H1 (cell line): Measurements from ENCODE around the gene ACLY. TPM values are rescaled to one million over a fixed set of nuclear protein-coding genes. Genes with fewer than 3 reads are reported as not detected.
A peak's percentile ranks its signal among the peaks of the same experiment; 100 is the strongest.

Source experiments
- CTCF ChIA-PET: fragments of 300-600 bp; sonication (Branson Sonifier 250); formaldehyde crosslinking; loops from one replicate; lab custom pipeline; 2021; ENCODE audit not compliant: partially characterized antibody; lab: Charles Lee
- POLR2A ChIA-PET: fragments of 300-600 bp; sonication (Branson Sonifier 250); formaldehyde crosslinking; loops from one replicate; lab custom pipeline; 2021; ENCODE audit warnings: inconsistent platforms; ENCODE audit not compliant: partially characterized antibody; lab: Charles Lee
- DNase-seq, 2 experiments: peaks; one replicate each; pipeline versions ENCODE4 v3.0.0 to v3.0.0-alpha.2; 2010 to 2022; ENCODE audit warnings: low spot score in 2 of 2, low read depth in 1 of 2, mixed read lengths in 1 of 2
- FAIRE-seq: peaks from 2 replicates; lab custom pipeline; 2011; peaks lifted over from hg19 to GRCh38; lab: Jason Lieb, UNC
- H2AFZ ChIP-seq: 2 replicates; pipeline ENCODE4 v1.8.1; 2012; ENCODE audit warnings: low read length, inconsistent platforms
- H2AK5ac ChIP-seq: 2 replicates; pipeline ENCODE4 v1.6.1; 2013; ENCODE audit warnings: low read depth, low read length
- H2BK120ac ChIP-seq: replicated peaks from 2 replicates; pipeline ENCODE3; 2013; ENCODE audit warnings: low read depth, low read length, inconsistent platforms
- H2BK12ac ChIP-seq: 2 replicates; pipeline ENCODE4 v1.6.1; 2013; ENCODE audit warnings: low read depth, low read length
- H2BK15ac ChIP-seq: 2 replicates; pipeline ENCODE4 v1.6.1; 2013; ENCODE audit warnings: low read length
- H2BK20ac ChIP-seq: 2 replicates; pipeline ENCODE4 v1.6.1; 2013; ENCODE audit warnings: low read length
- H2BK5ac ChIP-seq: 2 replicates; pipeline ENCODE4 v1.6.1; 2013; ENCODE audit warnings: low read depth, low read length
- H3K14ac ChIP-seq: 2 replicates; pipeline ENCODE4 v1.6.1; 2013; ENCODE audit warnings: inconsistent platforms; ENCODE audit not compliant: insufficient read length
- H3K18ac ChIP-seq: 2 replicates; pipeline ENCODE4 v1.6.1; 2013; ENCODE audit warnings: low read length; ENCODE audit errors: extremely low read depth
- H3K23ac ChIP-seq: 2 replicates; pipeline ENCODE4 v1.6.1; 2013; ENCODE audit warnings: inconsistent platforms; ENCODE audit not compliant: insufficient read length
- H3K23me2 ChIP-seq: 2 replicates; pipeline ENCODE4 v1.6.1; 2013; ENCODE audit warnings: low read depth, low read length
- H3K27ac ChIP-seq: 2 replicates; pipeline ENCODE4 v1.6.1; 2011; ENCODE audit warnings: low read depth, low read length, inconsistent platforms
- H3K27me3 ChIP-seq, 4 experiments: replicated peaks in 1 of 4; 1 replicate in 1 of 4; 2 replicates in 3 of 4; pipeline versions ENCODE4 v1.6.1 to v1.8.1; 2011 to 2013; ENCODE audit warnings: low read length in 3 of 4, mild to moderate bottlenecking in 3 of 4, inconsistent platforms in 2 of 4, mixed read lengths in 2 of 4, moderate library complexity in 1 of 4; ENCODE audit not compliant: control insufficient read depth in 3 of 4, insufficient read depth in 3 of 4; ENCODE audit errors: extremely low read depth in 1 of 4
- H3K36me3 ChIP-seq, 4 experiments: 2 replicates each; pipeline versions ENCODE4 v1.6.1 to v1.8.1; 2011 to 2013; ENCODE audit warnings: mild to moderate bottlenecking in 4 of 4, low read length in 3 of 4, moderate library complexity in 2 of 4, control low read depth in 1 of 4, inconsistent platforms in 1 of 4; ENCODE audit not compliant: insufficient read depth in 4 of 4, control insufficient read depth in 2 of 4
- H3K4ac ChIP-seq: replicated peaks from 2 replicates; pipeline ENCODE3; 2013; ENCODE audit warnings: low read length, low read depth, mixed read lengths, inconsistent platforms; ENCODE audit not compliant: insufficient read length
- H3K4me1 ChIP-seq, 4 experiments: replicated peaks in 1 of 4; 1 replicate in 1 of 4; 2 replicates in 3 of 4; pipeline versions ENCODE4 v1.6.1 to v1.8.1; 2011 to 2013; ENCODE audit warnings: low read length in 3 of 4, inconsistent platforms in 2 of 4, mixed read lengths in 1 of 4; ENCODE audit not compliant: insufficient read depth in 4 of 4, control insufficient read depth in 3 of 4
- H3K4me2 ChIP-seq, 2 experiments: 2 replicates each; pipeline versions ENCODE4 v1.6.1 to v1.8.1; 2011 to 2013; ENCODE audit warnings: low read depth in 2 of 2, low read length in 2 of 2, control low read depth in 1 of 2, inconsistent platforms in 1 of 2, mild to moderate bottlenecking in 1 of 2; ENCODE audit not compliant: insufficient read depth in 1 of 2
- H3K4me3 ChIP-seq, 4 experiments: fragments of 200-600, 300-600 bp in 1 of 4; sonication (generic), shearing (Covaris generic), sonication (Bioruptor Twin) in 1 of 4; 2 replicates each; pipeline versions ENCODE4 v1.5.1 to v1.8.1; 2011 to 2016; ENCODE audit warnings: low read length in 4 of 4, low read depth in 3 of 4, control low read depth in 2 of 4, inconsistent platforms in 2 of 4, mild to moderate bottlenecking in 2 of 4, mixed read lengths in 1 of 4, moderate library complexity in 1 of 4; ENCODE audit not compliant: insufficient read depth in 2 of 4; ENCODE audit errors: extremely low read depth in 1 of 4
- H3K56ac ChIP-seq: replicated peaks from 2 replicates; pipeline ENCODE3; 2013; ENCODE audit warnings: low read depth, mild to moderate bottlenecking, mixed read lengths, low read length, inconsistent platforms; ENCODE audit not compliant: insufficient read length
- H3K79me1 ChIP-seq: 2 replicates; pipeline ENCODE4 v1.6.1; 2013; ENCODE audit warnings: low read depth, low read length, control low read depth
- H3K79me2 ChIP-seq, 2 experiments: 2 replicates each; pipeline versions ENCODE4 v1.6.1 to v1.8.1; 2012 to 2013; ENCODE audit warnings: low read length in 2 of 2, mild to moderate bottlenecking in 2 of 2, inconsistent platforms in 1 of 2; ENCODE audit not compliant: insufficient read depth in 2 of 2, control insufficient read depth in 1 of 2
- H3K9ac ChIP-seq, 4 experiments: replicated peaks in 1 of 4; 1 replicate in 1 of 4; 2 replicates in 3 of 4; pipeline versions ENCODE4 v1.6.1 to v1.8.1; 2011 to 2013; ENCODE audit warnings: low read depth in 3 of 4, low read length in 3 of 4, control low read depth in 2 of 4, mild to moderate bottlenecking in 2 of 4, moderate library complexity in 2 of 4, inconsistent platforms in 1 of 4; ENCODE audit errors: extremely low read depth in 1 of 4
- H3K9me3 ChIP-seq, 2 experiments: 2 replicates each; pipeline versions ENCODE4 v1.6.1 to v1.8.1; 2012 to 2013; ENCODE audit warnings: mild to moderate bottlenecking in 2 of 2, moderate library complexity in 2 of 2, control low read depth in 1 of 2, inconsistent platforms in 1 of 2, low read depth in 1 of 2, low read length in 1 of 2, mixed read lengths in 1 of 2; ENCODE audit not compliant: insufficient read depth in 2 of 2
- H4K20me1 ChIP-seq, 2 experiments: replicated peaks in 1 of 2; 2 replicates each; pipeline versions ENCODE3 to v1.8.1; 2011 to 2013; ENCODE audit warnings: inconsistent platforms in 2 of 2, low read length in 2 of 2, mild to moderate bottlenecking in 1 of 2; ENCODE audit not compliant: insufficient read depth in 2 of 2, control insufficient read depth in 1 of 2
- H4K5ac ChIP-seq: 2 replicates; pipeline ENCODE4 v1.6.1; 2013; ENCODE audit warnings: low read length, low read depth, mixed read lengths, inconsistent platforms; ENCODE audit not compliant: insufficient read length
- H4K8ac ChIP-seq: 2 replicates; pipeline ENCODE4 v1.8.0; 2013; ENCODE audit warnings: mild to moderate bottlenecking, moderate library complexity, low read length, inconsistent platforms; ENCODE audit not compliant: insufficient read depth; ENCODE audit errors: extremely low read depth
- H4K91ac ChIP-seq: replicated peaks from 2 replicates; pipeline ENCODE3; 2013; ENCODE audit warnings: low read length, mixed read lengths, inconsistent platforms; ENCODE audit not compliant: insufficient read length
- CTBP2 ChIP-seq: IDR thresholded peaks from 2 replicates; pipeline ENCODE4 v1.7.0; 2011; ENCODE audit warnings: borderline replicate concordance, mild to moderate bottlenecking, moderate library complexity, mixed read lengths, low read length; ENCODE audit not compliant: insufficient read depth, insufficient read length
- HDAC2 ChIP-seq, 2 experiments: fragments of 300-600 bp in 1 of 2; sonication (generic) in 1 of 2; IDR thresholded peaks; 2 replicates each; pipeline ENCODE4 v1.6.1; 2011 to 2012; ENCODE audit warnings: low read depth in 2 of 2, low read length in 2 of 2, mild to moderate bottlenecking in 2 of 2, moderate library complexity in 2 of 2, borderline replicate concordance in 1 of 2, inconsistent platforms in 1 of 2
- POU5F1 ChIP-seq: IDR thresholded peaks from 2 replicates; pipeline ENCODE4 v1.6.1; 2011; ENCODE audit warnings: low read depth, mild to moderate bottlenecking, low read length, moderate library complexity
- RFX5 ChIP-seq: IDR thresholded peaks from 2 replicates; pipeline ENCODE4 v1.6.1; 2011; ENCODE audit warnings: low read depth, low read length, improper control_type of control experiment, borderline replicate concordance
- SIN3A ChIP-seq, 2 experiments: IDR thresholded peaks in 1 of 2; conservative IDR thresholded peaks in 1 of 2; 2 replicates each; pipeline ENCODE4 v1.6.1; 2011 to 2012; ENCODE audit warnings: low read length in 2 of 2, improper control_type of control experiment in 1 of 2, low read depth in 1 of 2, mild to moderate bottlenecking in 1 of 2
- SP2 ChIP-seq: IDR thresholded peaks from 2 replicates; pipeline ENCODE4 v1.6.1; 2012; ENCODE audit warnings: mild to moderate bottlenecking, low read length, inconsistent platforms
- TBP ChIP-seq: IDR thresholded peaks from 2 replicates; pipeline ENCODE4 v1.6.1; 2011; ENCODE audit warnings: low read depth, low read length, improper control_type of control experiment
- WGBS, 2 experiments: shearing (Covaris generic) in 1 of 2; methylation state at CpG; one replicate each; pipeline versions ENCODE4 v1.1.6 to v1.1.7; 2013 to 2015; ENCODE audit warnings: low lambda C conversion rate in 2 of 2, mixed read lengths in 2 of 2, inconsistent platforms in 1 of 2, low coverage in 1 of 2, missing lambda C conversion rate in 1 of 2; ENCODE audit not compliant: insufficient replicate concordance in 2 of 2, insufficient coverage in 1 of 2, insufficient read length in 1 of 2; ENCODE audit errors: extremely low coverage in 1 of 2, missing lambda C conversion rate in 1 of 2; 5-methylcytosine and 5-hydroxymethylcytosine counted together
- polyA plus RNA-seq, 7 experiments: library from polyadenylated mRNA; depleted of rRNA in 3 of 7; stranded (reverse) in 5 of 7; unstranded in 2 of 7; fragments of >200 nt in 5 of 7; fragments of 200-250 nt in 2 of 7; gene quantifications; 1 replicate in 5 of 7; 2 replicates in 1 of 7; 4 replicates in 1 of 7; pipeline versions ENCODE4 v1.2.1 to v1.2.3, GENCODE V29; 2011 to 2013; ENCODE audit warnings: missing spikeins in 2 of 7, mixed read lengths in 2 of 7
- total RNA-seq: library from RNA; stranded (reverse); fragmentation: NEBNext Ultra II Directional; extraction: Animal tissue kit (Norgen Biotek cat#: 25700); gene quantifications from 2 replicates; pipeline ENCODE4 v1.2.1, GENCODE V29; 2021
- TF ChIP-seq, protein P1 (sequence below): IDR thresholded peaks from 2 replicates; pipeline ENCODE4 v1.6.1; 2011; ENCODE audit warnings: low read depth, mild to moderate bottlenecking, low read length; ENCODE audit not compliant: insufficient read depth
- TF ChIP-seq, protein P2 (sequence below): IDR thresholded peaks from 2 replicates; pipeline ENCODE4 v1.6.1; 2012; ENCODE audit warnings: low read length, inconsistent platforms

The ACLY gene
- total and polyA plus RNA-seq, 2 of the 8 experiments (the other 6 are each of a cell fraction or from before 2014, with no cell fraction given) = 167 to 393 TPM

DNA sequence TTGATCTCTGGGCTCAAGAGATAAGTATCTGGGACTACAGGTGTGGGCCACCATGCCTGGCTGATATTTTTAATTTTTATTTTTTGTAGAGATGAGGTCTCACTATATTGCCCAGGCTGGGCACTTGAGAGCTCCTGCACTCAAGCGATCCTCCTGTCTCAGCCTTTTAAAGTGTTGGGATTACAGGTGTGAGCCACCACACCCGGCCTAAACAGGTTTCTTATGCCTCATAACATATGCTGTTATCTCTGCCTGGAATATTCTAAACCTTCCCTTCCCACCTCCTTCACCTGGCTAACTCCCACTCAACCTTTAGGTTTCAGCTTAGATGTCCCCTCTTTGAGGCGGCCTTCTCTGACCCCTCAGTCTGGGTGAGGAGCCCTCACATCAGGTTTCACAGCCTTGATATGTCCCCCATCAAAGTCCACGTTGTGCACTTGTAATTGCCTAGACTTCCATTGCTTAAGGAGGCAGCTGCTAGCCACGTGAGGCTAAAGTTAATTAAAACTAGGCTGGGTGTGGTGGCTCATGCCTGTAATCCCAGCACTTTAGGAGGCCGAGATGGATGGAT lies 39.2 kb upstream of the ACLY start:
- Histone ChIP-seq H3K36me3 (no peaks in the 10 kb centered on the region), H4K8ac (no peak overlapping the region), H3K23me2 (no peaks in the 10 kb centered on the region), H3K4me3 (no peak overlapping the region), H3K9ac (no peak overlapping the region), H3K56ac (no peak overlapping the region), H2BK15ac (no peak overlapping the region), H3K14ac (no peak overlapping the region), H4K5ac (no peak overlapping the region), H4K91ac (peak overlapping the region; percentile 44), H4K20me1 (no peaks in the 10 kb centered on the region), H3K4me1 (peaks cover 6 to 16% (median 11%) of the 10 kb centered on the region in 4 experiments), H3K27ac (no peak overlapping the region), H2BK5ac (0 out of 2 replicates have a peak overlapping the region, but pooled peaks have one; percentile 12), H3K79me1 (no peaks in the 10 kb centered on the region), H3K4ac (no peak overlapping the region), H3K23ac (no peak overlapping the region), H2AK5ac (0 out of 2 replicates have a peak overlapping the region, but pooled peaks have one; percentile 9), H2BK20ac (0 out of 2 replicates have a peak overlapping the region, but pooled peaks have one; percentile 9), H2AFZ (no peak overlapping the region), H3K27me3 (no peaks in the 10 kb centered on the region), H2BK120ac (no peak overlapping the region), H3K18ac (0 out of 2 replicates have a peak overlapping the region, but pooled peaks have one; percentile 48), H3K9me3 (no peaks in the 10 kb centered on the region), H3K4me2 (peak overlapping the region; percentile 35 to 59; a peak in 2 of 4 replicates), H3K79me2 (no peaks in the 10 kb centered on the region), H2BK12ac (peak overlapping the region; percentile 44; the same call in 1 of the 2 replicates)
- no peak for FAIRE-seq
- POLR2A ChIA-PET = interaction anchor here (0.6 to 9.7 kb wide), 8 partner anchors 10 to 163 kb away, joined by 3 to 67 read pairs (median 5); partner anchors contain the start of genes ACLY, CNP, DNAJC7 and KAT2A
- 90% methylated on average over 6 of the region's 6 CpGs; no CpG with 5 or more reads in 1 of the 2 experiments for WGBS, 2 experiments
- DNase-seq = no peak
- CTCF ChIA-PET = interaction anchor here (0.9 to 11.6 kb wide), 12 partner anchors 12 to 159 kb away, joined by 3 to 205 read pairs (median 7); partner anchors contain the start of genes ACLY, NKIRAS2 and ODAD4
- no peak for TF ChIP-seq SIN3A (conservative IDR thresholded peaks at IDR 0.05 in 1 of 2, IDR thresholded peaks at IDR 0.05 in 1 of 2; ENCODE audit: low read depth in 1 of 2, low read length in 2 of 2)
- TF ChIP-seq, protein P1, sequence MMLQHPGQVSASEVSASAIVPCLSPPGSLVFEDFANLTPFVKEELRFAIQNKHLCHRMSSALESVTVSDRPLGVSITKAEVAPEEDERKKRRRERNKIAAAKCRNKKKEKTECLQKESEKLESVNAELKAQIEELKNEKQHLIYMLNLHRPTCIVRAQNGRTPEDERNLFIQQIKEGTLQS = no peak
- TF ChIP-seq RFX5 = no peak
- TF ChIP-seq HDAC2 (IDR thresholded peaks at IDR 0.05; ENCODE audit: borderline replicate concordance in 1 of 2, low read depth in 2 of 2, low read length in 2 of 2) = no peak
- TF ChIP-seq, protein P2, sequence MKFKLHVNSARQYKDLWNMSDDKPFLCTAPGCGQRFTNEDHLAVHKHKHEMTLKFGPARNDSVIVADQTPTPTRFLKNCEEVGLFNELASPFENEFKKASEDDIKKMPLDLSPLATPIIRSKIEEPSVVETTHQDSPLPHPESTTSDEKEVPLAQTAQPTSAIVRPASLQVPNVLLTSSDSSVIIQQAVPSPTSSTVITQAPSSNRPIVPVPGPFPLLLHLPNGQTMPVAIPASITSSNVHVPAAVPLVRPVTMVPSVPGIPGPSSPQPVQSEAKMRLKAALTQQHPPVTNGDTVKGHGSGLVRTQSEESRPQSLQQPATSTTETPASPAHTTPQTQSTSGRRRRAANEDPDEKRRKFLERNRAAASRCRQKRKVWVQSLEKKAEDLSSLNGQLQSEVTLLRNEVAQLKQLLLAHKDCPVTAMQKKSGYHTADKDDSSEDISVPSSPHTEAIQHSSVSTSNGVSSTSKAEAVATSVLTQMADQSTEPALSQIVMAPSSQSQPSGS = no peak
- no peak for TF ChIP-seq TBP
- no peak for TF ChIP-seq SP2
- TF ChIP-seq POU5F1 = no peak
- TF ChIP-seq CTBP2 = no peak
